ENCODE measurements around the gene ABHD16A. TPM values are rescaled to one million over a fixed set of nuclear protein-coding genes. Genes with fewer than 3 reads are reported as not detected.

The ABHD16A gene
- polyA plus RNA-seq, 1 donor from 2014 or later = 130 TPM

- H3K9ac ChIP-seq (ENCODE audit: low read length) = no peak overlapping the region
- H3K9me2 ChIP-seq (ENCODE audit: insufficient read depth, low read length) = no peaks in the 10 kb centered on the region
- no peaks in the 10 kb centered on the region for H4K20me1 ChIP-seq (ENCODE audit: insufficient read depth)
- H3F3A ChIP-seq (ENCODE audit: insufficient read depth, low read length, poor library complexity, severe bottlenecking) = no peaks in the 10 kb centered on the region
- no peak overlapping the region for H3K27ac ChIP-seq (ENCODE audit: low read length)
- no peaks in the 10 kb centered on the region for H3K9me3 ChIP-seq (ENCODE audit: low read length)
- H2AFZ ChIP-seq (ENCODE audit: low read depth, low read length) = no peak overlapping the region
- H3K4me3 ChIP-seq (ENCODE audit: low read length) = no peak overlapping the region
- no peaks in the 10 kb centered on the region for H3K79me2 ChIP-seq (replicated peaks; ENCODE audit: insufficient read depth, low read length)
- no peak overlapping the region for H3K4me2 ChIP-seq (ENCODE audit: low read length)
- no peaks in the 10 kb centered on the region for H3K36me3 ChIP-seq (ENCODE audit: insufficient read depth, low read length)
- TF ChIP-seq REST (IDR thresholded peaks at IDR 0.05; ENCODE audit: borderline replicate concordance) (no peak), MXI1 (conservative IDR thresholded peaks at IDR 0.05; ENCODE audit: poor library complexity, severe bottlenecking) (no peak)
- no peaks in the 10 kb centered on the region for H3K27me3 ChIP-seq (ENCODE audit: insufficient read depth, low read depth, low read length)
These were observed 9.6 kb downstream of the ABHD16A start for GRCh38 chr6:31693535-31693934.

DNA sequence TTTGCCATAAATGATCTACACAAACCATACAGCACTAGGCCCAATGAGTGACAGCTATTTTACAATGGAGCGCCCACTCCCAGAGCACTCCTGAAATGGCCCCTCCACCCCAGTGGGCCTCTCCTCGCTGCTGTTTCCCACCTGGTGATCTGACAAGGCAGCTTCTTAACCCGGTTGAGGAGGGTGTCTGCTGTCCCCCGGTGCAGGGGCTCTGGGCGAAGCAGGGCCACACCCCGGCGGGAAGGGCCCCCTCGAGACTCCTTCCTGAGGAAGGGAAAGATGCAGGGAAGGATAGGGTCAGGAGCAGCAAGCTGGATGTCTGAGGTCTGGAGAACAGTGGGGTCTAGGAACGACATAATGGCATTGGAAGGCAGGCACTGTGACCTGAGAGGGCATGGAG, 10.2 kb downstream of the ABHD16A start:
- Histone ChIP-seq H4K20me1 (ENCODE audit: insufficient read depth) (no peaks in the 10 kb centered on the region), H3K27me3 (ENCODE audit: insufficient read depth, low read depth, low read length) (no peaks in the 10 kb centered on the region), H3K4me3 (ENCODE audit: low read length) (no peak overlapping the region), H3K9ac (ENCODE audit: low read length) (no peak overlapping the region), H3K79me2 (replicated peaks; ENCODE audit: insufficient read depth, low read length) (no peaks in the 10 kb centered on the region), H3K9me3 (ENCODE audit: low read length) (no peaks in the 10 kb centered on the region), H2AFZ (ENCODE audit: low read depth, low read length) (no peak overlapping the region), H3K9me2 (ENCODE audit: insufficient read depth, low read length) (no peaks in the 10 kb centered on the region), H3K27ac (ENCODE audit: low read length) (no peak overlapping the region), H3K36me3 (ENCODE audit: insufficient read depth, low read length) (no peaks in the 10 kb centered on the region), H3F3A (ENCODE audit: insufficient read depth, low read length, poor library complexity, severe bottlenecking) (no peaks in the 10 kb centered on the region), H3K4me2 (ENCODE audit: low read length) (no peak overlapping the region)
- TF ChIP-seq MXI1 (conservative IDR thresholded peaks at IDR 0.05; ENCODE audit: poor library complexity, severe bottlenecking) = no peak
- TF ChIP-seq EZH2 (IDR thresholded peaks at IDR 0.05; ENCODE audit: borderline replicate concordance, insufficient read depth, low read length, poor library complexity, severe bottlenecking) = no peak
- no peak for TF ChIP-seq EP300 (conservative IDR thresholded peaks at IDR 0.05; ENCODE audit: poor library complexity, severe bottlenecking)
- no peak for TF ChIP-seq CTCF (IDR thresholded peaks at IDR 0.05; ENCODE audit: poor library complexity, severe bottlenecking)
- no peak for TF ChIP-seq TAF1 (IDR thresholded peaks at IDR 0.05; ENCODE audit: low read depth)
- TF ChIP-seq REST (IDR thresholded peaks at IDR 0.05; ENCODE audit: borderline replicate concordance) = no peak
- no peak for TF ChIP-seq RAD21 (conservative IDR thresholded peaks at IDR 0.05)
- TF ChIP-seq SMC3 (conservative IDR thresholded peaks at IDR 0.05; ENCODE audit: poor library complexity) = no peak
- TF ChIP-seq POLR2AphosphoS5 (IDR thresholded peaks at IDR 0.05) = no peak

Measured in neural cell (in vitro differentiated cells).